CD4-positive, alpha-beta T cell (primary cell): ENCODE measurements around the gene LRRC47. TPM values are rescaled to one million over a fixed set of nuclear protein-coding genes. Genes with fewer than 3 reads are reported as not detected.

Source experiments
- ATAC-seq: fragments of 200-7000 bp; cut with Tn5 transposase; one replicate; pipeline ENCODE4 v1.10.0; 2022; ENCODE audit warnings: mild to moderate bottlenecking; ENCODE audit not compliant: poor library complexity
- CTCF ChIA-PET: fragments of 350-600 bp; sonication (Branson Sonifier 250); formaldehyde crosslinking; loops from one replicate; lab custom pipeline; 2021; ENCODE audit warnings: antibody characterized with exemption, inconsistent platforms; lab: Charles Lee
- POLR2A ChIA-PET: fragments of 350-600 bp; sonication (Branson Sonifier 250); formaldehyde crosslinking; loops from one replicate; lab custom pipeline; 2021; ENCODE audit warnings: antibody characterized with exemption, inconsistent platforms; lab: Charles Lee
- DNase-seq, 14 experiments: peaks; one replicate each; pipeline ENCODE4 v3.0.0-alpha.2; 2013 to 2020; ENCODE audit warnings: mixed read lengths in 2 of 14
- H3K27ac ChIP-seq, 2 donors: one replicate each; pipeline versions ENCODE4 v1.5.1 to v1.7.0; 2013; ENCODE audit warnings: low read length in 2 of 2, low read depth in 1 of 2, mild to moderate bottlenecking in 1 of 2
- H3K27me3 ChIP-seq, 2 experiments: 1 replicate in 1 of 2; 2 replicates in 1 of 2; pipeline versions ENCODE4 v1.6.1 to v1.7.0; 2013; ENCODE audit warnings: low read length in 2 of 2, control low read depth in 1 of 2, mild to moderate bottlenecking in 1 of 2, moderate library complexity in 1 of 2; ENCODE audit not compliant: insufficient read depth in 2 of 2, control insufficient read depth in 1 of 2
- H3K36me3 ChIP-seq: one replicate; pipeline ENCODE4 v1.6.1; 2013; ENCODE audit warnings: low read length, control low read depth; ENCODE audit not compliant: insufficient read depth
- H3K4me1 ChIP-seq: one replicate; pipeline ENCODE4 v1.6.1; 2013; ENCODE audit warnings: low read length, control low read depth; ENCODE audit not compliant: insufficient read depth
- H3K4me3 ChIP-seq: one replicate; pipeline ENCODE4 v1.5.1; 2013; ENCODE audit warnings: mild to moderate bottlenecking, low read length, moderate library complexity
- H3K9me3 ChIP-seq, 2 experiments: 1 replicate in 1 of 2; 2 replicates in 1 of 2; pipeline versions ENCODE4 v1.6.1 to v1.7.0; 2013; ENCODE audit warnings: low read length in 2 of 2, mild to moderate bottlenecking in 2 of 2, control low read depth in 1 of 2, moderate library complexity in 1 of 2; ENCODE audit not compliant: control insufficient read depth in 1 of 2, insufficient read depth in 1 of 2
- H3K27ac Mint-ChIP-seq: one replicate; pipeline ENCODE4 v1.8.0; 2020; ENCODE audit warnings: mixed read lengths
- H3K27me3 Mint-ChIP-seq: one replicate; pipeline ENCODE4 v1.8.0; 2021; ENCODE audit warnings: mixed read lengths
- H3K36me3 Mint-ChIP-seq: one replicate; pipeline ENCODE4 v1.8.0; 2021; ENCODE audit warnings: low read depth, mixed read lengths
- H3K4me1 Mint-ChIP-seq: one replicate; pipeline ENCODE4 v1.8.0; 2021; ENCODE audit warnings: low read depth, mixed read lengths
- H3K4me3 Mint-ChIP-seq: one replicate; pipeline ENCODE4 v1.8.0; 2020; ENCODE audit warnings: mild to moderate bottlenecking, mixed read lengths
- H3K9me3 Mint-ChIP-seq: one replicate; pipeline ENCODE4 v1.8.0; 2020; ENCODE audit warnings: mixed read lengths
- CTCF ChIP-seq: fragments of 200-600 bp; IDR thresholded peaks from one replicate; pipeline ENCODE4 v1.8.0; 2022; ENCODE audit warnings: antibody characterized with exemption, mild to moderate bottlenecking
- intact Hi-C, 2 experiments: fragments of 100-400 bp; cut with DNase I in 1 of 2; cut with micrococcal nuclease in 1 of 2; formaldehyde crosslinking; loops; one replicate each; pipeline versions ENCODE4 v1.15.1 to v1.9.0; 2023 to 2025; cut with DNase I, micrococcal nuclease
- total RNA-seq, 174 experiments: library from RNA in 2 of 174; stranded (reverse) in 2 of 174; gene quantifications; one replicate each; pipeline ENCODE4 v1.2.3 and lab custom pipeline; 2021 to 2026

Gene LRRC47
- total RNA-seq, 2 experiments from 2014 or later: 30.1 to 32.0 TPM

GRCh38 chr1:3735688-3736087, 60.6 kb downstream of the LRRC47 start:
- Histone ChIP-seq H3K36me3 (peaks cover 12% of the 10 kb centered on the region), H3K9me3 (peaks cover 0 to 4% of the 10 kb centered on the region in 2 experiments), H3K27me3 (no peaks in the 10 kb centered on the region), H3K27ac (no peak overlapping the region), H3K4me3 (no peak overlapping the region), H3K4me1 (no peaks in the 10 kb centered on the region)
- Mint-ChIP-seq H3K27me3 (no peaks in the 10 kb centered on the region), H3K4me3 (no peak overlapping the region), H3K9me3 (no peaks in the 10 kb centered on the region), H3K4me1 (no peaks in the 10 kb centered on the region), H3K27ac (no peak overlapping the region), H3K36me3 (peaks cover 12% of the 10 kb centered on the region)
- TF ChIP-seq CTCF: no peak
- DNase-seq: no peak
- POLR2A ChIA-PET: no interaction called here
- intact Hi-C loops: no loop called here
- CTCF ChIA-PET: no interaction called here
- no peak for ATAC-seq

GRCh38 chr1:3735027-3735681, 61.1 kb downstream of the LRRC47 start:
- Histone ChIP-seq H3K4me3 (no peak overlapping the region), H3K27ac (no peak overlapping the region), H3K4me1 (no peaks in the 10 kb centered on the region), H3K9me3 (peaks cover 0 to 4% of the 10 kb centered on the region in 2 experiments), H3K27me3 (no peaks in the 10 kb centered on the region), H3K36me3 (peaks cover 12% of the 10 kb centered on the region)
- H3K4me3 Mint-ChIP-seq: no peak overlapping the region
- H3K27me3 Mint-ChIP-seq: no peaks in the 10 kb centered on the region
- H3K36me3 Mint-ChIP-seq: peaks cover 10% of the 10 kb centered on the region
- POLR2A ChIA-PET: no interaction called here
- H3K9me3 Mint-ChIP-seq: no peaks in the 10 kb centered on the region
- no peak for TF ChIP-seq CTCF
- DNase-seq (no peak), ATAC-seq (no peak)
- H3K27ac Mint-ChIP-seq: no peak overlapping the region
- no peaks in the 10 kb centered on the region for H3K4me1 Mint-ChIP-seq
- intact Hi-C loops: no loop called here
- CTCF ChIA-PET: no interaction called here

GRCh38 chr1:3734602-3735001, 61.7 kb downstream of the LRRC47 start:
- no peaks in the 10 kb centered on the region for H3K27me3 ChIP-seq
- Mint-ChIP-seq H3K27me3 (no peaks in the 10 kb centered on the region), H3K36me3 (peaks cover 10% of the 10 kb centered on the region), H3K27ac (no peak overlapping the region), H3K9me3 (no peaks in the 10 kb centered on the region), H3K4me1 (no peaks in the 10 kb centered on the region), H3K4me3 (no peak overlapping the region)
- H3K4me3 ChIP-seq: no peak overlapping the region
- H3K27ac ChIP-seq: no peak overlapping the region
- H3K4me1 ChIP-seq: no peaks in the 10 kb centered on the region
- ATAC-seq: no peak
- ChIA-PET CTCF (no interaction called here), POLR2A (no interaction called here)
- DNase-seq: no peak
- peaks cover 0 to 4% of the 10 kb centered on the region in 2 experiments for H3K9me3 ChIP-seq
- no peak for TF ChIP-seq CTCF
- H3K36me3 ChIP-seq: peaks cover 11% of the 10 kb centered on the region
- intact Hi-C loops: no loop called here
